Progenitor cell of endocrine pancreas (in vitro differentiated cells): ENCODE data around the gene HYDIN. TPM values are rescaled to one million over a fixed set of nuclear protein-coding genes. Genes with fewer than 3 reads are reported as not detected.

Experiments
- DNase-seq: peaks from one replicate; pipeline ENCODE4 v3.0.0; 2021; ENCODE audit warnings: low spot score; ENCODE audit not compliant: unreplicated experiment
- H3K27ac Mint-ChIP-seq: 2 replicates; pipeline ENCODE4 v1.8.0; 2021; ENCODE audit warnings: mild to moderate bottlenecking, moderate library complexity, mixed read lengths
- H3K27me3 Mint-ChIP-seq: 2 replicates; pipeline ENCODE4 v1.8.0; 2021; ENCODE audit warnings: mixed read lengths
- H3K36me3 Mint-ChIP-seq: 2 replicates; pipeline ENCODE4 v1.8.0; 2022; ENCODE audit warnings: mixed read lengths; ENCODE audit not compliant: insufficient read depth
- H3K4me1 Mint-ChIP-seq: 2 replicates; pipeline ENCODE4 v1.8.0; 2021; ENCODE audit warnings: low read depth, mixed read lengths
- H3K4me3 Mint-ChIP-seq: 2 replicates; pipeline ENCODE4 v1.8.0; 2021; ENCODE audit warnings: low read depth, mild to moderate bottlenecking, moderate library complexity, mixed read lengths
- H3K9me3 Mint-ChIP-seq: 2 replicates; pipeline ENCODE4 v1.8.0; 2021; ENCODE audit warnings: low read depth, mixed read lengths
- CTCF ChIP-seq: fragments of 200-600 bp; sonication (generic); IDR thresholded peaks from one replicate; pipeline ENCODE4 v1.5.0; 2021; ENCODE audit warnings: antibody characterized with exemption, mild to moderate bottlenecking; ENCODE audit not compliant: unreplicated experiment
- total RNA-seq: library from RNA; stranded (reverse); gene quantifications from 2 replicates; pipeline ENCODE4 v1.2.1, GENCODE V29; 2021

HYDIN gene
- total RNA-seq, 1 donor from 2014 or later, result 21.7 TPM

GRCh38 chr16:71226229-71227141 lies 4.0 kb downstream of the HYDIN start:
- no peak for TF ChIP-seq CTCF
- H3K4me1 Mint-ChIP-seq, result peaks cover 8% of the 10 kb centered on the region
- DNase-seq, result no peak
- H3K9me3 Mint-ChIP-seq, result peaks cover 50% of the 10 kb centered on the region
- no peaks in the 10 kb centered on the region for H3K27me3 Mint-ChIP-seq
- no peak overlapping the region for H3K4me3 Mint-ChIP-seq
- H3K36me3 Mint-ChIP-seq, result peaks cover 25% of the 10 kb centered on the region
- H3K27ac Mint-ChIP-seq, result no peak overlapping the region

- no peak overlapping the region for H3K27ac Mint-ChIP-seq
- peaks cover 50% of the 10 kb centered on the region for H3K9me3 Mint-ChIP-seq
- TF ChIP-seq CTCF, result no peak
- peaks cover 25% of the 10 kb centered on the region for H3K36me3 Mint-ChIP-seq
- no peak for DNase-seq
- no peaks in the 10 kb centered on the region for H3K27me3 Mint-ChIP-seq
- H3K4me3 Mint-ChIP-seq, result no peak overlapping the region
- H3K4me1 Mint-ChIP-seq, result peaks cover 3% of the 10 kb centered on the region
Measured at GRCh38 chr16:71225145-71225544, 5.4 kb downstream of the HYDIN start.

GRCh38 chr16:71218306-71218963 lies 12.1 kb downstream of the HYDIN start:
- no peak for TF ChIP-seq CTCF
- H3K27ac Mint-ChIP-seq, result no peak overlapping the region
- no peaks in the 10 kb centered on the region for H3K27me3 Mint-ChIP-seq
- no peak for DNase-seq
- peaks cover 6% of the 10 kb centered on the region for H3K36me3 Mint-ChIP-seq
- H3K4me3 Mint-ChIP-seq, result no peak overlapping the region
- peaks cover 6% of the 10 kb centered on the region for H3K4me1 Mint-ChIP-seq
- H3K9me3 Mint-ChIP-seq, result peaks cover 15% of the 10 kb centered on the region

- no peak for DNase-seq
- H3K4me3 Mint-ChIP-seq, result no peak overlapping the region
- H3K27ac Mint-ChIP-seq, result no peak overlapping the region
- no peak for TF ChIP-seq CTCF
- H3K27me3 Mint-ChIP-seq, result no peaks in the 10 kb centered on the region
- peaks cover 6% of the 10 kb centered on the region for H3K4me1 Mint-ChIP-seq
- H3K36me3 Mint-ChIP-seq, result peaks cover 3% of the 10 kb centered on the region
- H3K9me3 Mint-ChIP-seq, result peaks cover 8% of the 10 kb centered on the region
Measured at GRCh38 chr16:71217506-71217905, 13.0 kb downstream of the HYDIN start.

GRCh38 chr16:71216714-71217113 lies 13.8 kb downstream of the HYDIN start:
- H3K36me3 Mint-ChIP-seq, result no peaks in the 10 kb centered on the region
- no peak for DNase-seq
- no peak overlapping the region for H3K4me3 Mint-ChIP-seq
- peaks cover 6% of the 10 kb centered on the region for H3K4me1 Mint-ChIP-seq
- H3K27ac Mint-ChIP-seq, result no peak overlapping the region
- peaks cover 2% of the 10 kb centered on the region for H3K9me3 Mint-ChIP-seq
- TF ChIP-seq CTCF, result no peak
- H3K27me3 Mint-ChIP-seq, result no peaks in the 10 kb centered on the region
